PC-9 (cell line): Measurements from ENCODE around the gene FN3K.

Source experiments
- CTCF ChIP-seq: fragments of 200-600 bp; sonication (generic); conservative IDR thresholded peaks from 2 replicates; pipeline ENCODE4 v1.6.1; 2017; ENCODE audit warnings: mixed run types, antibody characterized with exemption, mild to moderate bottlenecking, moderate library complexity
- EZH2 ChIP-seq: fragments of 200-600 bp; sonication (generic); IDR thresholded peaks from 2 replicates; pipeline ENCODE4 v1.8.0; 2017; ENCODE audit warnings: antibody characterized with exemption, low read depth

GRCh38 chr17:82780195-82780594, 44.8 kb downstream of the FN3K start:
- TF ChIP-seq EZH2 (no peak), CTCF (no peak)
